PC-3 (cell line): ENCODE results near the gene TRPM2.

Source experiments
- EZH2 ChIP-seq: fragments of 300-600 bp; sonication (generic); IDR thresholded peaks from one replicate; pipeline ENCODE4 v1.6.1; 2017; ENCODE audit warnings: antibody characterized with exemption, mild to moderate bottlenecking, low read length; ENCODE audit not compliant: unreplicated experiment
- EZH2phosphoT487 ChIP-seq: fragments of 300-600 bp; sonication (generic); IDR thresholded peaks from 2 replicates; pipeline ENCODE4 v1.6.1; 2018; ENCODE audit warnings: mild to moderate bottlenecking, antibody characterized with exemption, low read length, borderline replicate concordance
- TF ChIP-seq, protein P1 (sequence below): fragments of 300-600 bp; sonication (generic); conservative IDR thresholded peaks from 2 replicates; pipeline ENCODE4 v1.5.1; 2017; ENCODE audit warnings: antibody characterized with exemption, low read depth, mild to moderate bottlenecking, low read length

DNA sequence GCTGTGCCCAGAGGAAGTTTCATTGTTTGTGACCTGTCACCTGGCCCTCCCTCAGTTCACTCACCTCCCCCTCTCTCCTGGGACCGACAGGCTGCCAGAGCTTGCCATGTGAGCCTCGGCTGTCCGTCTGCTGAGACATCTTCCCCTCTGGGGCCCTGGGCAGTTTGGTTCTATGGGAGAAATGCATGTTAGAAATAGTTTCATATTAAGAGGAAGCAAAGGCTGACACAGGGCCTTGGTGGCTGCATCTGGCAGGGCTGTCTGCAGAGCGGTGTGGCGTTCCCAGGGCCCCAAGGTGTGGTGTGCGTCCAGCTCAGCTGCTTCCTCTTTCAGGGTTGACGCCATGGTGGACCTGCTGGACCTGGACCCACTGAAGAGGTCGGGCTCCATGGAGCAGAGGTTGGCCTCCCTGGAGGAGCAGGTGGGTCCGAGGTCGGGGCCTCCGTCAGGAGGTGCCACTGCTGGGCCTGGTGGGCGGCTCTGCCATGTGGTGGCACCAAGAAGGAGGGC is 69.9 kb downstream of the TRPM2 start:
- TF ChIP-seq, protein P1, sequence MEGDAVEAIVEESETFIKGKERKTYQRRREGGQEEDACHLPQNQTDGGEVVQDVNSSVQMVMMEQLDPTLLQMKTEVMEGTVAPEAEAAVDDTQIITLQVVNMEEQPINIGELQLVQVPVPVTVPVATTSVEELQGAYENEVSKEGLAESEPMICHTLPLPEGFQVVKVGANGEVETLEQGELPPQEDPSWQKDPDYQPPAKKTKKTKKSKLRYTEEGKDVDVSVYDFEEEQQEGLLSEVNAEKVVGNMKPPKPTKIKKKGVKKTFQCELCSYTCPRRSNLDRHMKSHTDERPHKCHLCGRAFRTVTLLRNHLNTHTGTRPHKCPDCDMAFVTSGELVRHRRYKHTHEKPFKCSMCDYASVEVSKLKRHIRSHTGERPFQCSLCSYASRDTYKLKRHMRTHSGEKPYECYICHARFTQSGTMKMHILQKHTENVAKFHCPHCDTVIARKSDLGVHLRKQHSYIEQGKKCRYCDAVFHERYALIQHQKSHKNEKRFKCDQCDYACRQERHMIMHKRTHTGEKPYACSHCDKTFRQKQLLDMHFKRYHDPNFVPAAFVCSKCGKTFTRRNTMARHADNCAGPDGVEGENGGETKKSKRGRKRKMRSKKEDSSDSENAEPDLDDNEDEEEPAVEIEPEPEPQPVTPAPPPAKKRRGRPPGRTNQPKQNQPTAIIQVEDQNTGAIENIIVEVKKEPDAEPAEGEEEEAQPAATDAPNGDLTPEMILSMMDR: no peak
- TF ChIP-seq EZH2: no peak
- TF ChIP-seq EZH2phosphoT487: no peak
